ENCODE results near the gene PIEZO1.

Gene PIEZO1

DNA sequence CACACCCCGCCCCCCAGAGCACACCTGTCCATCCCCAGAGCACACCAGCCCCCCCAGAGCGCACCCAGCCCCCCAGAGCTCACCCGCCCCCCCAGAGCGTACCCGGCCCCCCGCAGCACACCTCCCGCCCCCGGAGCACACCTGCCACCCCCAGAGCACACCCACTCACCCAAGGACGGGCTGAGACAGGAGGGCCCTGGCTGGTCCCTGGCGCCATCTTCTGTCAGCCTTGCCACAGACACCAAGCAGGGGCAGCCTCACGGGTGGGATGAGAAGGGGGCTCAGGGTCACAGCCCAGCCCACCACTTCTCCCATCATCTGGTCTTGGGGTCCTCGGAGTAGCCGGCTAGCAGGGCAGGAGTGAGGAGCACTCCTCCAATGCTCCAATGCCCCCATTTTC, 31.8 kb downstream of the PIEZO1 start:
- no peak for DNase-seq (ENCODE audit: low spot score)

DNA sequence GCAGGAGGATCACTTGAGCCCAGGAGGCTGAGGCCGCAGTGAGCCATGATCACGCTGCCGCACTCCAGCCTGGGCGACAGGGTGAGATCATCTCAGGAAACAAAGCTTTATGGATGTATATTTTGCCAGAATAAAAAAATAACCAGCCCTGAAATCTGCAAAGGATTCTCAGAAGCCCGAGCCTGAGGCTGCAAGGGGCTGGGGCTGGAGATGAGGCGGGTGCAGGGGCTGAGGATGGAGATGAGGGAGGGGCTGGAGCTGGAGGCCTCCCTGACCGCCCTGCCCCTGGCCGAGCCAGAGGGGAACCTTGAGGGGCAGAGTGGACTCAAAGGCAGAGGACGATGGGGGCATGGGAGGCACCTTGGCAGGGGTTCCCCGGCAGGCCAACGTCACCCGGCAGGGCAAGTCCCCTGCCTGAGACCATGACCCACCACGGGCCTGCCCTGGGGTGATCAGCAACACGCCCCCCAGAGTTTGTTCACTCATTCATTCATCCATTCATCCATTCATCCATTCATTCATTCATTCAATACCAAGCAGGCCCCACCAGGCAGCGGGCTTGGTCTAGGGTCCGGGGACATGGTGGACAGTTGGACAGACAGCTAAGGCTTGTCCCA, 32.5 kb downstream of the PIEZO1 start:
- no peak for DNase-seq (ENCODE audit: low spot score)

DNA sequence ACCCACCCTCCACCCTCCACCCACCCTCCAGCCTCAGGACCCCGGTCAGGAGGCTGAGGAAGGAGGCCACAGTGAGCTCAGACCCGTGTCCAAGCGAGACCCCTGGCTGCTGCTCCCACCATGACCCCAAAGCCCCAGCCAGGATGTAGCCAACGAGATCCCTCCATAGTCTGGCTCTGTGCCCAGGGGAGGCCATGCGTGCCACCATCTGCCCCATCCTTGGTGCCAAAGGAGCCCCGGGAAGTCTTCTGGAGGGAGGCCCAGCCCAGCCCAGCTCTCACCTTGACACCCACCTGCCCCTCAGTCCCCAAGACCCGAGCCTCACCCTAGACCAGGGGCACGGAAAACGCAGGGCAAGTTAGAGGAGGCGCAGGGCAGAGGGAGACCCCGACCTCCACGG, 34.2 kb downstream of the PIEZO1 start:
- no peak for DNase-seq (ENCODE audit: low spot score)

DNA sequence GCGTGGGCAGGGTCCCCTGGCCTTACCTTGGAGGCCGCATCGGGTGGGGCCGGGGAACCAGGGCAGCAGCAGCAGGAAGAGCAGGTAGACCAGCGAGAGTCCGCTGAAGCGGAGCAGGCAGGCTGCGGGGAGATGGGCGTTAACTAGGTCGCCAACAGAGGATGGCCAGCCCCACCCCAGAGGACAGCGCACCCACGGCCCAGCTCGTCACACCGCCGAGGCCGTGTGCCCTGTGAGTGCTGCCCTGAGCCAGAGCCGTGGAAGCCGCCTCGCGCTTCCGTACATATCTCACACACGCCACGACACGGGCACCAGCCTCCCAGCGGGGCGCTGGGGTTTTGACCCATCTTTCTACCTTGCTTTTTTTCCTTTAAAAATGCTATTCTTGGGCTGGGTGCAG, 35.7 kb downstream of the PIEZO1 start:
- DNase-seq (ENCODE audit: low spot score) = no peak

DNA sequence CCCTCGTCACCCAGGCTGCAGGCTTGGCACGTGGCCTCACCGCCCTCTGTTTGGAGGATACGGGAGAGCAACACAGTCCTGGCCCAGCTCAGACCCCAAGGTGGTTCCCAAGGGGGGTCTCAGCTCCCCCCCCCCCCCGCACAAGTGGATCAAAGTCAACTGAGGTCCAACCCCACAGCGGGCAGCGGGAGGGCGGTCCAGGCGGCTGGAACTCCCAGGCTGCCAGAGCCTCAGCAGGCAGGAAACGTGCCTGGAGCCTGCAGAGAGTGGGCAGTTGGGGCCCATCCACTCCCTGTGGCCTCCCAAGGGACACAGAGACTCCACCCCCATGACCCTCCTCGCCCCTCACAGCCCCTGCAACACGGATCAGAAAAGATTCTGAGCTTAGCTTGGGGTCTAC, 36.7 kb downstream of the PIEZO1 start:
- no peak for DNase-seq (ENCODE audit: low spot score)

DNA sequence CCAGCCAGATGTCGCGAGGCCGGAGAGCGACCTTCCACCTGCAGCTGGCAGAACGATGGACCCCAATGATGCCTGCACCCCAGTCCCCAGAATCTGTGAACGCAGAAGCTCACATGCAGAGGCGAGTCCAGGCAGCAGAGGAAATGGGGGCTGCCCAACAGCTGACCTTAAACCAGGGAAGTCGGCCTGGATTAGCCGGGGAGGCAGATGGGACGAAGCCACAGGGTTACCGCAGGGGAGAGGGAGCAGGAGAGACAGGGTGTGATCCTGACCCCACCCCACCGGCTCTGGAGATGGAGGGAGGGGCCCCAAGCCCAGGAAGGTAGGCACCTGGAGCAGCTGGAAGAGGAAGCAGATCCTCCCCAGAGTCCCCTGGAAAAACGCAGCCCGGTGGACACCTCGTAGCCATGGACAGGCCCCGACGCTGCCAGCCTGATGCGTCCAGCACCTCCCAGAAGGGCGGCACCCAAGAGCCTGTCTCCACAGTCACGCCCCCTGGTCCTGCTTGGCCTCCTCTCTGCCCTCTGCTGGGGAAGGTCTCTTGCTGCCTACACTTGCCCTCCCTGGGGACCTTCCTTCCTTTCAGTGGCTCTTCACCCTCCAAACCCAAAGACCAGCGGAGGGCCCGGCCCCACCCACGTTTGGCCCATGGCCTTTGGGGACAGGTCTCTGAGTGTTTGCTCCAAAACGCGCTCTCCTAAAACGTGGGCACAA, 37.3 kb downstream of the PIEZO1 start:
- peak; percentile 10 for DNase-seq (ENCODE audit: low spot score)

DNA sequence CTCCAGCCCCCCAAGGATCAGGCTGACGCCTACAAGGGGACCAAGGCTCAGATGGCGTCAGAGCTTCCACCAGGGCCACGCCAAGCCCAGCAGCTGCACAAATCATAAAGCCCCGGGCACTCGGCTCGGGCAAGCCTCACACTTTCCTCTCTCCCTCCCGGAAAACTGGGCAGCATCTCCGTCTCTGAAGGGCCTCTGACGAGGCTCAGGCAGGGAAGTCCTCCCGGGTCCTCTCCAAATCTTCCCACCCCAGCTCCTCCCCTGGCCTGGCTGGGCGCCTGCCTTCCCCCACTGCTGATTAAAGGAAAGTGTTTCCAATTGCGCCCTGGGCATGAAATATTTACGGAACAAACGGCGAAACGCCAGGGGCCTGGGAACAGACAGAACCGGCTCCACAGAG, 38.5 kb downstream of the PIEZO1 start:
- no peak for DNase-seq (ENCODE audit: low spot score)

DNA sequence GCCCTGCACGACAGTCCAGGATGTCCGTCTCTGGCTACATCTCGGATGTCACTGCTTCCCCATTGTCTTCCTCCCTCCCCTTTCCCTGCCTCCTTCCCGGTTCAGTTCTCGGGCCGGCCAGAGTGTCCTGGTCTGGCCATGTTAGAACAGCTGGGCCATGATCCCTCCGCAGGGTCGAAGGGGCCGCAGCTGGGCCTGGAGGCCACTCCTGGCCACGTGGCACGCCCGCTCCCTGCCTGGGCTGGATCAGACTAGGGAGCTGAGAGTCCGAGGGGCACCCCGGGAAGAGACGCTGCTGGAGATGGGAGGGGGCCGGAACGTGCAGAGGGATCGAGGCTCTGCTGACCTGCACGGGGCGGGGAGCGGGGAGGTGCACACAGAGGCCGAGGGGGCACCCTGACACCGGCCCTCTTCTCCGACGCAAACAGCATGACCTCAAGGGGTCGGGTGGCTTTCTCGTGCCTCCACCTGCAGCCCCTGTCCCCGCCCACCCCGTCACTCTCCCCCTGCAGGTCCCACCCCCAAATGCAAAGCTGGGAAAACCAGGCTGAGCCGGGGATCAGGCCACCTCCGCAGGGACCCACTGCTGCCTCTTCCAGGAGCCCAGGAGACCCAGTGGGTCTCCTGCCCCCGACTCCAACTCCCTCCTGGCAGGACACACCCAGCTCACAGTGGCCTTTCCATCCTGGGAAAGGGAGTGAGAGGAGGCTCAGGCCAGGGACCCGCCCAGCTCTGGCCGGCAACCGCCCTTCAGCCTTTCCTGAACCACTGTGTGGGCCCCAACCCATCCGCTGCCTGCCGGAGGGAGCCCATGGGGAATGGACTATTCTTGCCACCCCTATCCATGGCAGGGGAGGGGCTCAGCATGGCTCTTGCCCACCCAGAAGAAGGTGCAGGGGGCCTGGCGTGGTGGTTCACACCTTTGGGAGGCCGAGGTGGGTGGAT, 40.2 kb downstream of the PIEZO1 start:
- DNase-seq (ENCODE audit: low spot score) = no peak

DNA sequence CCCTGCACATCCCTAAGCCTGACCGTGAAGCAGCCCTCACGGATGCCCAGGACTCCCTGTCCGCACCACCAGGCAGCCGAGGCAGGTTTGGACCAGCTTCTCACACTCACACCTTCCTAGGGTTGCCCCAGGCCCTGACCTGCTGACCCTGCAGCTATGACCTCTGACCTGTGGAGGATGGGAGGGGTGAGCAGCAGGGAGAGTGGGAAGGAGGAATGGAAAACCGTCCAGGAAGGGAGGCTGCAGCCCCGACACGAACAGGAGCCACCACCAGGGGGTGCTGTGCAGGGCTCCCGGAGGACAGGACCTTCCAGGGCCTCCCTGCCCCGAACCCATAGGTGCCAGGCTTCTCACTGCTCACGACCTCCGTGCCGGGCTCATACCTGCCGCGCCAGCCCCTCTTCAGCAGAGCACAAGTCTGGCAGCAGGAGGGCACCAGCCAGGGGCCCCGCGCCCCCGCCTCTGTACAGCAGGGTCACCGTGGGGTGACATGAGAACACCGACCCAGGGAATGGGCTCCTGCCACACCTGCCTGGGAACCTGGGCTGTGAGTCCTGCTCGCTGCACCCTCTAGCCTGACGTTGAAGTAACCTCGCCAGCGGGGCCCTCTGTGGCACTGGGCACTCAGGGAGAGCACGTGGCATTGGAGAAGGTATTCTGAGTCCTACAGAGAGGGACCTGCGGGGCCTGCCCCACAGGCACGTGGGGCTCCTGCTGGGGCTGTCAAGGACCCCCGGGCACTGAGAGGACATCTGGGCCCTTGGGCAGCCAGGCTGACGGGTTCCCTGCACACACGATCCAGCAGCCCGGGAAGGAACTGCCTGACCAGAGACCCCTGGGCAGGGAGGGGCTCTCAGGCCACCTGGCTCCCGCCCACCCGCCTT, 41.1 kb downstream of the PIEZO1 start:
- DNase-seq (ENCODE audit: low spot score) = peak; percentile 68

DNA sequence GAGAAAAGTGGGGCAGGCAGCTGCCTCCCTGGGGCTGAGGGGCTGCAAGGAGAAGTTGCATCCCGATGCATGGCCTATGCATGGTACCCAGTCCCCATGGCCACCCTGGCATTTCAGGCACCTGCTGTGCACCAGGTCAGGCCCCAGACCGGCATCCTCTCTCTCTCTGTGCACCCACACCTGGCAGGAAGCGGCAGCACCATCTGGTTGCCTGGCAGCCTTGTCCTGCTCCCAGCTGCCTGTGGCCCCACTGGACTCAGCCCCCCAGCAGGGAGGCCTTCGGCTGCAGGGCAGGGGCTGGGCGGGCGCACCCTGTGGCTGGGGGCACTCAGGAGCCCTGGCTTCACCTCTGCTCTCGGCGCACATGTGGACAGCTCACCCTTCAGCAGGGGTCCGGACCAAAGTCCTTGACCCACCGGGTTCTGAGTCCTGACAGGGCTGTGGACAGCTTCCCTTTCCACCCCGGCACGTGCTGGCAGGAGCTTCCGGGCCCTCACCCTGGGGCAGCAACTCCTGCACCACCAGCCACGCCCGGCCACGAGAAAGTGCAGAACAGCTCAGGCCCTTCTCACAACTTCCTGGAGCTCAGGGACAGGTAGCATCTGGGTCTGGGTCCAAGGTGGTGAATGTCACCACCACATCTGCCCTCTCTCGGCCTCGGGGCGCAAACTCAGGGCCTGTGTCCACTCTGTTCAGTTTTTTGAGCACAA, 42.0 kb downstream of the PIEZO1 start:
- no peak for DNase-seq (ENCODE audit: low spot score)

DNA sequence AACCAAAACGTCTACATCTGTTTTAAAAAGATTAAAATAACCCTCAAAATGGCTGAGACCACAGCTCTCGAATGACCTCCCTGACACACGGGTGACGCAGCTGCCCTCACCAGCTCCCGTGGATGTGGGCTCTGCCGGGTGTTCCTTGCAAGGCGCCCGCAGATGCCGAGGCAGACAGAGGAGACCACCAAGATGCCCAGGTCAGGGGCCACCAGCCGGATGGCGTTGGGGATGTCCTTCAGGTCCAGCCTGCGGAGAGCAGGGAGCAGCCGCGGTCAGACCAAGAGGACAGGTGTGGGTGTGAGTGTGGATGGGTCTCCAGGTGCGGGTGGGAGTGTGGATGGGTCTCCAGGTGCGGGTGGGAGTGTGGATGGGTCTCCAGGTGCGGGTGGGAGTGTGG, 43.7 kb downstream of the PIEZO1 start:
- no peak for DNase-seq (ENCODE audit: low spot score)

DNA sequence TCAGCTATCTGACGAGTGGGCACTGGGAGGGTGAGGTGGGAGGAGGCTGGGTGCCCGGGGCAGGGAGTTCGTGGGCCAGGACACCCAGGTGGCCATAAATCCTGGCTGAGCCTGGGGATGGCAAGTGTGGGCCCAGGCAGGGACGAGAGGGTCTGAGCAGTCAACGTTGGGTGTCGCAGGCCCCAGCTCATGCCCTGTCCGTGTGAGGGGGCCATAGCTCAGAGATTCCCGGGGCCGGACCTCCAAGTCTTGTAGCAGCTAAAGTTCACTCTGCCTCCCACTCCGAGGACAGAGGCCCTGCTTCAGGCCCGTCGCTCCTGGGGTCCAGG, 44.3 kb downstream of the PIEZO1 start:
- no peak for DNase-seq (ENCODE audit: low spot score)

DNA sequence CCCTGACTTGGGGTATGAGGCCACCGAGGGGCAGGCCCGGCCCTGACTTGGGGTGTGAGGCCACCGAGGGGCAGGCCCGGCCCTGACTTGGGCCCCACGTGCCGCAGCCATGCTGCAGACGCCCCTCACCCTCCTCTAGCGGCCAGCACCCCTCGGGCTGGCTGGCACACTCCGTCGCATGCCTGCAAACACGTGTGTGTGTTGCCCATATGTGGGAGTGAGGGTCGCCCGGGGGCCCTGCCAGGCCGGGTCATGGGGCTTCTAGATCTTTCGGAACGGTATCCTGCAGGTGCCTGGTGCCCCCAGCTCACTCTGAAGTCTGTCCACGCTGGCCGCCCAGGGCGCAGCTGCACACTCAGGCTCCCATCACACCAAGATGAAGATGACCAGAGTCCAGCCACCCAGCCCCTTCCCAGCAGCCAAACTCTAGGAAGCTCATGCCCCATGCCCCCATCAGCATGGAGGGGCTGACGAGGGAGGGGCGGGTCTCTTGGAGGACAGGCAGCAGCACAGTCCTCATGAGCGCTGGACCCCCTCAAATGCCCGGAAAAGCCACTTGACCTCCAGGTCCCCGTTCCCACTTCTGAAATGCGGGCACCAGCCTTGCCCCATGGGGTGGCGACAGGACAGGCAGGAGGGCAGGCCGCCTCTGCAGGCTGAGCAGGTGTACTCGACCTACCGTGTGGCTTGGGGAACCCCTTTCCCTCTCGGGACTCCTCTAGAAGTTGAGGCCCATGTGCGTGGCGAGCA, 44.9 kb downstream of the PIEZO1 start:
- no peak for DNase-seq (ENCODE audit: low spot score)

DNA sequence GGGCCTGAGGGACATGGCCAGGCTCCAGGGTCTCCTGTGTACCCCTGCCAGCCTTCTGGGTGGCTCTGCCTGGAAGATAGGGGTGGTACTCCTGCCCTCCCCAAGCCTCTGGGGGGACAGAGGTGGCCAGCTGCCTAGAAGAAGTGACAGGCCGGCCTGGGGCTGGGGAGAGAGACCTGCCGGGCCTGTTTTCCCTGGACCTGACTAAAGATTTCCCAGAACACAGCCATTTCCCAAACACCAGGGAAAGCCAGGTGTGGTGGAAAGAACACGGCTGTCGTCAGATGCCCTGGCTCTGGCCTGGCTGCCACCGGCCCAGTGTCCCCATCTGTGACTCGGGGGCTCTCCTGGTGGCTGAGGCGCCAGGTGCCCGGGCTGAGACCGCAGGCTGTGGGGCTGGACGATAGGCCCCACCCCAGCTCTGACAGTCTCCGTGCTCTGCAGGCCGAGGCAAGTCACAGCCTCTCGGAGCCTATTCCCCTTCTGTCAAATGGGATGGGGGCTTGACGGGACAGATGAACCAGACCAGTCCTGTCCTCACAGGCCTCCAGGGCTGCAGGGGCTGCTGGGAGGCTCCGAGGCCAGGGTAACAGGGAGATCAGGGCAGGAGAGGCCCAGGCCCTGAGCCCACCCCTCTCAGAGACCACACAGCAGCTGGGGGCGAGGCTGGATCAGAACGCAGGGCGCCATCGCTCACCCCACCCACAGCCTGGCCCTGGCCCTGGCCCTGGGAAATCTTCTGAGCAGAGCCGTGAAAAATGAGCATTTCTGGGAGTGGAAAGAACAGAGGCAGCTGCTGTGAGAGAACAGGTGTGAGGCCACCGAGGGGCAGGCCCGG, 45.7 kb downstream of the PIEZO1 start:
- no peak for DNase-seq (ENCODE audit: low spot score)

DNA sequence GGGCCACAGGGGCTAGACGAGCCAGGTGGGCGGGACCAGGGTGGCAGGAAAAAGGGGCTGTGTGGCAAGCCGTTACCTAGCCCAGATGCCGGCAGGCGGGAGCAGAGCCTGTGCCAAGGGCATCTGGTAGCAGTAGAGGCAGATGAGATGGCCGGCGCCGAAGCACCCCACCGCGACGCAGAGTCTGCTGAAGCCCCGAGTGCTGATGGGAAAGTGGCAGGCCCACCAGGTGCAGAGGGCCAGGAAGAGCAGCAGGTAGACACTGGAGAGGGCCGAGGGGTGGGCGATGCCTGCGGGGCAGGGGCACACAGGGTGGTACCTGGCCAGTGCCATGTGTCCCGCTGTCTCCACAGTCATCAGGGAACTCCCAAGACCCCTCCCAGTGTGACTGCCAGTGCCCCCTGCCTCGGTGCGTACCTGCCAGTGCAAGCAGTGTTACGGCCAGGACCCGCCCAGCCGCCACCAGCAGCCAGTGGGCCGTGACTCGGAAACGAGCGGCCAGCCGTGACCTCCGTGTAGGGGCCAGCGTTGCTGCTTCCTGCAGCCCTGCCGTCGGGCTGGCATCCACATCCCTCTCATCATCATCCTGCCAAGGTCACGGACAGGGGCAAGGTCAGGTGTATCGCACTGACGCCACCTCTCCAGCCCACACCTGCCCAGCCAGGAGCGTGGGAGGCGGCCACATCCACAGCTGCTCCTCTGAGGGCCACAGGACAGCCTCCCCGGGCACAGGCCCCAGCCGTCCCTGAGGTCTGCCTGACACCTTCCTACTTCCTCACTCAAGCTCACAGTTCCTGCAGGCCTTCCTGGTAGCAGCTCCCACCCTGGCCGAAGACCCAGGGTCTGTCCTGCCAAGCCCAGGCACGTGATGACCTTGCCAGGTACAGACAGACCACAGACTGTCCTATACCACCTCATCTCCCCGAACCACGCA, 46.6 kb downstream of the PIEZO1 start:
- no peak for DNase-seq (ENCODE audit: low spot score)

DNA sequence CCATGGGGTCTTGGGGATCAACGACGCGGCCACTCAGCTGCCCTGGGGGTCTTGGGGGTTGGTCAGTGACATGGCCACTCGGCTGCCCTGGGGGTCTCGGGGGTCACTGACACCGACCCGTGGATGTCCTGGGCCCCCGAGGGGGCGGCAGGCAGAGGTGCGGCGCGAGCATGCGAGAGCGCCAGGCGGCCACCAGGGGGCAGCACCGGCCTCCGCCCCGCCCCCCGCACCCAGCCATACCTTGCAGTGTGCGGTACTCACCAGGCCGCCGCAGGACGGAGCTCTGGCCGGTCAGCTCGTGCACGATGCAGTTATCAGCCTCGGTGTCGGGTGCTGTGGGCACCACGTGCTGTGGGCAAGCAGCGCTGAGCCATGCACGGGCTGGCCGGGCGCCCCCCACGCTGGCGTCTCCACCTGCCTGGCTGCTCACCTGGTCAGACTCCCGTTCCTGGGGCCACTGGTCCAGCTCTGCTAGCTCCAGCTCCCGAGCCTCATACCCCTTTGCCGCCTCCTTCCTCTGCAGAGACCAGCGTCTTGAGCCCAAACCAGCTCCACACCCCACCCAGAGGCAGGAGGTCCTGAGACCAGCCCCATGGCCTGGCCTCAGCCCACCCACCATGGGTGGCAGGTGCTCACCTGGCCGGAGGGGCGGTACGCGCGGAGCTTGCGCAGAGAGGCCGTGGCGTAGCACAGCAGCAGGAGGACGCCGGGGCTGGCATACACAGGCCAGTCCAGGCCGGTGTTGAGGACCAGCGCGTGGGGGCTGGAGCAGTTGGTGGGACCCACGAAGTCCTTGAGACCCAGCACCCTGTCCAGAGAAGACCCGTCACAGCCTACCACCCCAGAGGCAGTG, 47.5 kb downstream of the PIEZO1 start:
- peak; percentile 72 for DNase-seq (ENCODE audit: low spot score)

DNA sequence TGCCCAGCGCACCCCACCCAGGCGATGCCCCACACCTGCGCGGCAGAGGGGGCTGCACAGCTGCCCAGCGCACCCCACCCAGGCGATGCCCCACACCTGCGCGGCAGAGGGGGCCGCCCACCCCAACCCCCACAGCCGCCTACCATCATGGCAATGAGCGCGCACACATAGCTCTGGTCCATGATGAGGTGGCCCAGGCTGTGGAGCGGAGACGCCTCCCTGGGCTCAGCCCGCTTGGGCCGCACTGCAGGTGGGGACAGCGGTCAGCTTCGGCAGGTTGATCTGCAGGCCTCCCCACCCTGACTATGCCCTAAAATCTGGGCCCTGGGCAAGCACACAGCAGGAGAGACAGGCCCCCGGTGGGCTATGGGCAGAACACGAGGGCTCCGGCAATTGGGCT, 48.5 kb downstream of the PIEZO1 start:
- no peak for DNase-seq (ENCODE audit: low spot score)

DNA sequence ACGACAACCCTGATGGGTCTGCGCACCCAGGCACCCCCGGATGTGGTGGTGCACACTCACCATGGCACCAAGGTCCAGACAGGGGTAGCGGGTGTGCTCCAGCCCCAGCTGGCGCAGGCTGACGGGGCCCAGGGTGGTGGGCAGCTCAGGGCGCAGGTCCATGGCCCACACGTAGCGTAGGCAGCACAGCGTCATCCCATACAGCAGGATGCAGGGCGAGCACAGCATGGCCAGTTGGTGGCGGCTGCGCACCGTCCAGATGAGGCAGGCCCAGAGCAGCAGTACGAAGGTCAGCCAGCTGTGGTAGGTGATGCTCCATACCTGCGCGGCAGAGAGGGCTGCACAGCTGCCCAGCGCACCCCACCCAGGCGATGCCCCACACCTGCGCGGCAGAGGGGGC, 48.9 kb downstream of the PIEZO1 start:
- DNase-seq (ENCODE audit: low spot score) = no peak
